Measurements from ENCODE around the gene TRUB2. TPM values are rescaled to one million over a fixed set of nuclear protein-coding genes. Genes with fewer than 3 reads are reported as not detected.

Gene TRUB2, protein sequence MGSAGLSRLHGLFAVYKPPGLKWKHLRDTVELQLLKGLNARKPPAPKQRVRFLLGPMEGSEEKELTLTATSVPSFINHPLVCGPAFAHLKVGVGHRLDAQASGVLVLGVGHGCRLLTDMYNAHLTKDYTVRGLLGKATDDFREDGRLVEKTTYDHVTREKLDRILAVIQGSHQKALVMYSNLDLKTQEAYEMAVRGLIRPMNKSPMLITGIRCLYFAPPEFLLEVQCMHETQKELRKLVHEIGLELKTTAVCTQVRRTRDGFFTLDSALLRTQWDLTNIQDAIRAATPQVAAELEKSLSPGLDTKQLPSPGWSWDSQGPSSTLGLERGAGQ
- total RNA-seq, result 10 to 100 TPM; 19.6 to 19.8 TPM
- 10 to 100 TPM; 22.8 to 27.4 TPM for polyA plus RNA-seq

DNA sequence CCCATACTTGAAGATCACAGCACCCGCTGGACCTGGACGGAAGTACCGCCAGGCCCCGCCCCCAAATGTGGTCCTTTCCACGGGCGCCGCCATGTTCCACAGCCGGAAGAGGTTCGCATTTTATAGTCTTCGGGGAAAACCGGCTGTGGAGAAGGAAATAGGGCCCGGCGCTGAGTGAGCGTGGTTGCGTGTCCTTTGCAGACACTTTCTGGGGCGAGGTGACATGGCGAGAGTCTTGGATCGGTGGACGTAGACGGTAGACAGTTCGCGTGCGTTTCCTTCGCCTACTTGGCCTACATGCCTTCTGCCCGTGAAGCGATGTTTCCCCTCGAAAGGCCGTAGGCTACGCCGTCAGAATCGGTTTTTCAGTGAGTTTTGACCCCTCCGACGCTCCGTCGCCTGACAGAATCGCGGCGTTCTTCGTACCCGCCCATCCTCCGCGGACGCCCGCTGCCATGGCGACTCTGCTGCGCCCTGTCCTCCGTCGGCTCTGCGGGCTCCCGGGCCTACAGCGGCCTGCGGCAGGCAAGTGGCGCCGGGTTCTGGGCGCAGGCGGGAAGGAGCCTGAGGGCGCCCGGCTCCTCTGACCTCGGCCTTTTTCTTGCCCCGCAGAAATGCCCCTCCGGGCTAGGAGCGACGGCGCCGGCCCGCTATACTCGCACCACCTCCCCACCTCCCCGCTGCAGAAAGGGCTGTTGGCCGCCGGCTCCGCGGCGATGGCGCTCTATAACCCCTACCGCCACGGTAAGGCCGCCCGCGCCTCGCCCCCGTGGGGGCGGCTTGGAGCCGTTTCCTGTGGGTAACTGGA is at the start of gene TRUB2, which contains the start of gene COQ4:
Gene TRUB2 (minus strand): TSS at position 44 of the 808 bp plus-strand sequence. CDS start 39 bp downstream, at position 5.
Gene COQ4 (plus strand): TSS at position 436 of the 808 bp plus-strand sequence. CDS start 20 bp downstream, at position 456.
- no peaks in the 10 kb centered on the region for H3K9me3 Mint-ChIP-seq
- DNase-seq, result peak; percentile 93 to 96 (median 94)
- peak within 1 kb of the TSS; percentile 89 to 99 (median 92) for H3K4me3 Mint-ChIP-seq
- Histone ChIP-seq H3K9me3 (ENCODE audit: control insufficient read depth in 1 of 2, low read length in 2 of 2) (no peaks in the 10 kb centered on the region), H3K4me1 (ENCODE audit: insufficient read depth, low read length) (peaks cover 32% of the 10 kb centered on the region), H3K36me3 (ENCODE audit: insufficient read depth, low read length) (peaks cover 21% of the 10 kb centered on the region), H3K27ac (ENCODE audit: low read depth, low read length) (peak within 1 kb of the TSS; percentile 83), H3K27me3 (ENCODE audit: insufficient read depth, low read length) (no peaks in the 10 kb centered on the region), H3K4me3 (ENCODE audit: low read length in 2 of 2) (peak within 1 kb of the TSS; percentile 78 to 98)
- POLR2A ChIA-PET (ENCODE audit: partially characterized antibody), result interaction anchor here (0.8 to 2.0 kb wide), 7 partner anchors 17 to 72 kb away, joined by 3 to 9 read pairs (median 5); partner anchors contain the start of genes GOLGA2, SLC27A4, SWI5 and URM1
- H3K36me3 Mint-ChIP-seq, result peaks cover 10 to 34% of the 10 kb centered on the region in 2 donors
- H3K27me3 Mint-ChIP-seq, result peaks cover 0 to 2% of the 10 kb centered on the region in 2 donors
- H3K4me1 Mint-ChIP-seq, result peaks cover 12 to 39% (median 25%) of the 10 kb centered on the region in 4 donors
- CTCF ChIA-PET (ENCODE audit: partially characterized antibody), result interaction anchor here (0.7 to 1.6 kb wide), 2 partner anchors 12 to 496 kb away, joined by 3 read pairs; partner anchors contain the start of gene ENDOG
- peak within 1 kb of the TSS; percentile 94 to 99 (median 98) for H3K27ac Mint-ChIP-seq
- intact Hi-C loops (cut with micrococcal nuclease), result loop anchor here (1.0 kb wide), 6 partner anchors 18 to 194 kb away; partner anchors contain the start of genes BBLN, GOLGA2, SLC27A4 and SWI5

DNA sequence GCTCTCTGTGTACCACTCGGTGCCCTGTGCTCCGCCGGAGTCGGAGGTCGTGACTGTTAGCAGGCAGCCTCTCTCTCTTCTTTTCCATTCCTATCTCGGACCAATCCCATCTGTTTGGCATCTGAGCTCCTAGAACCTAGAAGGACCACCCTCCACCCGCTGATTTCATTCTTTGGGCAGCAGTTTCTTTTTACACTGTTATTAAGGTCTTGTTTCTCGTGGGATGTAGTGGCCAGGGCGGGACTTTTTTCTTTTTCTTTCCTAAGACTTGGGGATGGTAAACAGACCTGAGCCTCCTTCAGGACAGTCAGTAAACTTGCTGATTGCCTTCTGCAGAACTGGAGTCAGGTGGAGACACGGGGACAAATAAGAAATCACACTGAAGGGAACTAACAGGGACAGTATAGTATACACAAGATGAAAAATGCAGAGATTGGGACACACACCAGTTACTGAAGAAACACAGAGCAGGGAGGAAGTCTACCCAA is 49.4 kb upstream of the TRUB2 start:
- CTCF ChIA-PET (ENCODE audit: partially characterized antibody), result interaction anchor here (0.9 to 4.3 kb wide), 7 partner anchors 10 to 116 kb away, joined by 3 to 54 read pairs (median 4); no protein-coding TSS in a partner anchor
- Mint-ChIP-seq H3K9me3 (peaks cover 0 to 2% (median 0%) of the 10 kb centered on the region in 8 donors), H3K4me3 (peak overlapping the region; percentile 95 to 98 (median 96)), H3K4me1 (peaks cover 22 to 37% (median 29%) of the 10 kb centered on the region in 4 donors), H3K27me3 (peaks cover 2 to 4% of the 10 kb centered on the region in 2 donors), H3K27ac (peak overlapping the region; percentile 97 to 99 (median 98)), H3K36me3 (peaks cover 9 to 28% of the 10 kb centered on the region in 2 donors)
- Histone ChIP-seq H3K4me3 (ENCODE audit: low read length in 2 of 2) (peak overlapping the region; percentile 75 to 95), H3K9me3 (ENCODE audit: control insufficient read depth in 1 of 2, low read length in 2 of 2) (no peaks in the 10 kb centered on the region), H3K27ac (ENCODE audit: low read depth, low read length) (peak overlapping the region; percentile 91), H3K4me1 (ENCODE audit: insufficient read depth, low read length) (peaks cover 20% of the 10 kb centered on the region), H3K36me3 (ENCODE audit: insufficient read depth, low read length) (peaks cover 11% of the 10 kb centered on the region), H3K27me3 (ENCODE audit: insufficient read depth, low read length) (no peaks in the 10 kb centered on the region)
- intact Hi-C loops (cut with micrococcal nuclease), result loop anchor here (1.0 to 10.0 kb wide), 7 partner anchors 9 to 403 kb away; partner anchors contain the start of genes COQ4, NAIF1, ODF2 and SLC27A4
- no peak for DNase-seq
- POLR2A ChIA-PET (ENCODE audit: partially characterized antibody), result interaction anchor here (1.1 to 3.7 kb wide), 17 partner anchors 10 to 656 kb away, joined by 3 to 41 read pairs (median 6); partner anchors contain the start of genes ENDOG, GLE1, GOLGA2 and ODF2

- peaks cover 11% of the 10 kb centered on the region for H3K36me3 ChIP-seq (ENCODE audit: insufficient read depth, low read length)
- Mint-ChIP-seq H3K9me3 (peaks cover 0 to 2% (median 0%) of the 10 kb centered on the region in 8 donors), H3K27me3 (peaks cover 2 to 4% of the 10 kb centered on the region in 2 donors), H3K36me3 (peaks cover 9 to 28% of the 10 kb centered on the region in 2 donors), H3K4me3 (peak within 1 kb of the TSS; percentile 95 to 98 (median 96)), H3K27ac (peak within 1 kb of the TSS; percentile 97 to 99 (median 98)), H3K4me1 (peaks cover 22 to 37% (median 29%) of the 10 kb centered on the region in 4 donors)
- H3K27ac ChIP-seq (ENCODE audit: low read depth, low read length), result peak within 1 kb of the TSS; percentile 91
- H3K4me3 ChIP-seq (ENCODE audit: low read length in 2 of 2), result peak within 1 kb of the TSS; percentile 88 to 95
- intact Hi-C loops (cut with micrococcal nuclease), result loop anchor here (1.0 to 10.0 kb wide), 7 partner anchors 9 to 404 kb away; partner anchors contain the start of genes COQ4, NAIF1, ODF2 and SLC27A4
- peaks cover 20% of the 10 kb centered on the region for H3K4me1 ChIP-seq (ENCODE audit: insufficient read depth, low read length)
- H3K27me3 ChIP-seq (ENCODE audit: insufficient read depth, low read length), result no peaks in the 10 kb centered on the region
- CTCF ChIA-PET (ENCODE audit: partially characterized antibody), result interaction anchor here (0.6 to 4.3 kb wide), 11 partner anchors 9 to 116 kb away, joined by 3 to 54 read pairs (median 3); no protein-coding TSS in a partner anchor
- no peaks in the 10 kb centered on the region for H3K9me3 ChIP-seq (ENCODE audit: control insufficient read depth in 1 of 2, low read length in 2 of 2)
- POLR2A ChIA-PET (ENCODE audit: partially characterized antibody), result interaction anchor here (0.7 to 3.7 kb wide), 22 partner anchors 10 to 657 kb away, joined by 3 to 41 read pairs (median 6); partner anchors contain the start of genes ENDOG, GLE1, GOLGA2 and ODF2
- peak; percentile 95 to 98 (median 96) for DNase-seq
Measured at GRCh38 chr9:128370752-128371629, 48.7 kb upstream of the TRUB2 start, which contains the start of gene URM1. Gene URM1, plus strand, starts transcription at chr9:128371374. Its CDS starts 7 bp downstream, at chr9:128371381.

- ChIA-PET POLR2A (ENCODE audit: partially characterized antibody) (interaction anchor here (0.8 to 3.7 kb wide), 12 partner anchors 9 to 658 kb away, joined by 3 to 41 read pairs (median 6); partner anchors contain the start of genes GLE1, SH3GLB2, SLC27A4 and SPTAN1), CTCF (ENCODE audit: partially characterized antibody) (interaction anchor here (0.9 to 4.3 kb wide), 6 partner anchors 9 to 115 kb away, joined by 3 to 54 read pairs (median 4); no protein-coding TSS in a partner anchor)
- H3K36me3 ChIP-seq (ENCODE audit: insufficient read depth, low read length), result peaks cover 11% of the 10 kb centered on the region
- intact Hi-C loops (cut with micrococcal nuclease), result loop anchor here (2.0 to 10.0 kb wide), 3 partner anchors 182 to 404 kb away; partner anchors contain the start of genes NAIF1, SPTAN1 and ZER1
- DNase-seq, result no peak
- H3K4me3 ChIP-seq (ENCODE audit: low read length in 2 of 2), result peak overlapping the region; percentile 88 to 95
- H3K9me3 ChIP-seq (ENCODE audit: control insufficient read depth in 1 of 2, low read length in 2 of 2), result no peaks in the 10 kb centered on the region
- peak overlapping the region; percentile 91 for H3K27ac ChIP-seq (ENCODE audit: low read depth, low read length)
- Mint-ChIP-seq H3K9me3 (peaks cover 0 to 2% (median 0%) of the 10 kb centered on the region in 8 donors), H3K4me1 (peaks cover 22 to 38% (median 29%) of the 10 kb centered on the region in 4 donors), H3K4me3 (peak overlapping the region; percentile 95 to 98 (median 96)), H3K27me3 (peaks cover 2 to 4% of the 10 kb centered on the region in 2 donors), H3K36me3 (peaks cover 9 to 27% of the 10 kb centered on the region in 2 donors), H3K27ac (peak overlapping the region; percentile 97 to 99 (median 98))
- H3K4me1 ChIP-seq (ENCODE audit: insufficient read depth, low read length), result peaks cover 20% of the 10 kb centered on the region
- no peaks in the 10 kb centered on the region for H3K27me3 ChIP-seq (ENCODE audit: insufficient read depth, low read length)
Measured at GRCh38 chr9:128370367-128370751, 48.1 kb upstream of the TRUB2 start.

GRCh38 chr9:128369024-128369706 is 46.9 kb upstream of the TRUB2 start:
- ChIA-PET POLR2A (ENCODE audit: partially characterized antibody) (interaction anchor here (3.7 kb wide), 1 partner anchor 8 kb away, joined by 41 read pairs; no protein-coding TSS in a partner anchor), CTCF (ENCODE audit: partially characterized antibody) (interaction anchor here (1.2 to 4.3 kb wide), 2 partner anchors 8 to 54 kb away, joined by 3 to 54 read pairs; no protein-coding TSS in a partner anchor)
- Histone ChIP-seq H3K27me3 (ENCODE audit: insufficient read depth, low read length) (no peaks in the 10 kb centered on the region), H3K9me3 (ENCODE audit: control insufficient read depth in 1 of 2, low read length in 2 of 2) (no peaks in the 10 kb centered on the region), H3K4me1 (ENCODE audit: insufficient read depth, low read length) (peaks cover 28% of the 10 kb centered on the region), H3K27ac (ENCODE audit: low read depth, low read length) (no peak overlapping the region), H3K4me3 (ENCODE audit: low read length in 2 of 2) (no peak overlapping the region), H3K36me3 (ENCODE audit: insufficient read depth, low read length) (peaks cover 10% of the 10 kb centered on the region)
- Mint-ChIP-seq H3K9me3 (peaks cover 0 to 2% (median 0%) of the 10 kb centered on the region in 8 donors), H3K4me1 (peaks cover 20 to 41% (median 28%) of the 10 kb centered on the region in 4 donors), H3K4me3 (peak overlapping the region in 2 of 8 donors; percentile 9 to 27), H3K27ac (peak overlapping the region in 1 of 7 donors; percentile 53), H3K36me3 (peaks cover 9 to 23% of the 10 kb centered on the region in 2 donors), H3K27me3 (peaks cover 2 to 4% of the 10 kb centered on the region in 2 donors)
- DNase-seq, result no peak
- intact Hi-C loops (cut with micrococcal nuclease), result loop anchor here (10.0 kb wide), 1 partner anchor 136 kb away; the partner anchor contains the start of gene GLE1

Data from CD4-positive, alpha-beta memory T cell (primary cell).